ENCODE measurements around the gene HTATSF1.

HTATSF1 gene

DNA sequence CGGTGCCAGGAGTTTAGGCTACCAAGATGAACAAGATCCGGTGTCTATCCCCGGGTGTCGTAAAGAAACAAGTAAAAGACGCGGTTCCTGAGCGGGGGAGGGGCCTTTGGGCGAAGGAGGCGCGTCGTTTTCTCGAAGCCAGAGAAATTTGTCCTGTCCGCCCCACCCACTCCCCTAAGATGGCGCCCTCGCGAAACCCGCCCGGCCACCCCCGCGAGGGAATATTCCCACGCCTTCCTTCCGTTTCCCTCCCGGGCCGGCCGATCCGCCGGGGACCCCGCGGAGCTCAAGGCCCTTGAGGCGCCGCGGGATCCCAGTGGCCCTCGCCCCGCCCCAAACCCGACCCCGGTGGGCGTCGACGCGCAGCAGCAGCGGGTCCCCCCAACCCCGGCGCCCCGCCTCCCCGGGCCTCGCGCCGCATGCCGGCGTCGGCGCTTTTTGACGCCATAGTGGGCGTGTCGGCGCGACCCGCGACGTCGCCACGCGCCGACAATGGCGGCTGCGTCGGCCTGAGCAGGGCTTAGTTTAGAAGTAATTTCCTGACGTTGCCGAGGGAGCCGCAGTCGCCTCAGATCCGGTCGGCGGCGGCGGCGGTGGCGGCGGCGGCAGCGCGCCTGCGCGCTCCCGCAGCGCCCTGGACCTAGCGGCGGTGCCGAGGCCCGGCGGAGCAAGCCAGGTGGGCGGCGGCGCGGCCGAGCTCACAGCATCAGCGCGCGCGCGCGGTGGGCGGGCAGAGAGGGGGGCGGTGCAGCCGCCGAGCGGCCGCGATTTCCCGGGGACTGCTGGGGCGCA is 432 bp upstream of the HTATSF1 start:
- DNase-seq = peak; percentile 86

DNA sequence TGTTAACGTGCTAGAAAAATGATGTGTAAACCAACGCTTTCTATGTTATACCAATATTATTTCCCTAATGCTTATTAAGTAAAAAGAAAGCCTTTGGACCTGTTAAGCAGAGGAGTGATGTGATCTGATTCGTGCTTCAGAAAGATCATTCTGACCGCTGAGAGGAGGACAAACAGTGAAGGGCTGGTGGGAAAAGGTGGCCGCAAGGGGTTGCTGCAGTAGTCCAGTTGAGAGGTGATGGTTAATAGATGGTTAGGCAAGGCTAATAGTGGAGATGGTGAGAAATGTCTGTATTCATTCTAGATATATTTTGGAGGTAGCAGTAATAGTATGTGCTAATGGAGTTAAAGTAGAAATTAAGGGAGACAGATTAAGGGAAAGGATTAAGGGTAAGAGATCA is 21.7 kb downstream of the HTATSF1 start:
- no peak for DNase-seq

DNA sequence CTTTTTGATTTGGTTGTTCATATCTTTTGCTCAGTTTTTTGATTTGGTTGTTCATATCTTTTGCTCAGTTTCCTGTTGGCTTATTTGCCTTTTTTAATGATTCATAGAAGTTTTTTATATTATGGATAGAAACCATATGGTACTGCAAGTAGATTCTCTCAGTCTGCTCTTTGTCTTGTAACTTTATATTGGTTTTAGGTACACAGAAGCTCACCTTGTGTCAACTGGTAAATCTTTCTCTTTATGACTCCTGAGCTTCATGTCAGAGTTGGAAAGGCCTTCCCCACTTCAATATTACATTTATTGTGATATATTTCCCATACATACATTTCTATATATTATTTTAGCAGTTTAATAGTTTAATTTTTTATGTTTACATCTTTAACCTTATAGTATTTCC is 26.4 kb downstream of the HTATSF1 start:
- DNase-seq = no peak

DNA sequence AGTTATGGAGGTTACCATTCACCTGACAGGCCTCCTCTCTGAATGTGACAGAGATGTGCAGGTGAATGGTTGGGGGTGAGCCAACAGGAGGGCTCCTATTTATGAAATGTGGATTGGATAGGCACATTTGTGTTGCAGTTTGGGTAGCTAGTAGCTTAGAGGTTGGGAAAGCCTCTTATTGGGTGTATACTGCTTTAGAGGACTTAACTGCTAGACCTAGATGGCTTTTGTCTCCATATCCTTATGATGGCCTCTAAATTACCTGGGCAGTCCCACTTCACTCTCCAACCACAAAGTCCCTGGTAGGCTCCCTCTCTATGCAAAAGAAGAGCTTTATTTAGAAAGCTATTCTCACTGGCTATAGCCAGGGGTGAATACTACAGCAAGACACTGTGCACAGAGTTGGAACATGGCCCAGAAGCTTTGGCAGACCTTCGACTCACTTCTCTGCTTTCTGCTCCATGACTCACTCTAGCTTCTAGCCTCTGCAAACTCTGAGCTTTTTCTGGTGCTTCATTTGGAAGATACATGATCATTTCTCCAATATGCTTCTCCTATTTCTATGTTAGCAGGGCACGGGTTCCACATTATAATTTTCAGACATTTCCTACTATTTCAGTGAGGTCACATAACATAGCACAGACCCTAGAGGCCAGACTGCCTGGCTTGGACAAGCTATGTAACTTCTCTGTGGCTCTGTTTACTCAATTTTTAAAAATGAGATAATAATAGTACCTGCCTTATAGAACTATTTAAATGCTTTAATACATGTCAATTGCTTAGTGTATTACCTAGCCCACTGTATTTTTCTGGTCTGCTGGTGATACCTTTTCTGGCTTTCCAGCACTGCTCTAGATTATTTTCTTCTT is 28.6 kb downstream of the HTATSF1 start:
- DNase-seq = peak; percentile 85

DNA sequence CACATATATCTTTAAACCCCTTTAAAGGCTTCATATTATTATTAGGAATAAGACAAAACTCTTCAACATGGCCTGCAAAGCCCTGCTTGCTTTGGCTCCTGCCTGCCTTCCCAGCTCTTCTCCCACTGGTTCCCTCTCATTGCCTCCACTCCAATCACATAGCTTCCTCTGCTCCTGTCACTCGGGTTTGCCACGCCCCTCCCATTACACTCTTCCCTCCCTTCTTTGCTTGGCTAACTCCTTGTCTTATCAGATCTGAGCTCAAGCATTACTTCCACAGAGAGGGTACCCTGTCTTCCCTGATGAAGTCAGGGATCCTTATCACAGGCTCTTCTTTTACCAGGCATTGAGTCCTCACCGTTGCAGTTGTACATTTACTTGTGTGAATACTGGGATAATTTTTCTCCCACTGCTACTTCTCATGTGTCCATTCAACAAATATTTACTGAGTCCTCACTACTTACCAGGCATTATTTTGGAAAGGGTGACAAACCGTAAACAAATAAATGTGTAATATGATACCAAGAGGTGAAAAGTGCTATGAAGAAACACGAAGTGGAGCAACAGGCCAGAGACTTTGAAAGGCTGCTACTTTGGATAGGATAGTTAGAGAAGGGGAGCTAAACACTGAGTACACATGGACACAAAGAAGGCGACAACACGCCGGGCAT is 31.4 kb downstream of the HTATSF1 start:
- DNase-seq = no peak

DNA sequence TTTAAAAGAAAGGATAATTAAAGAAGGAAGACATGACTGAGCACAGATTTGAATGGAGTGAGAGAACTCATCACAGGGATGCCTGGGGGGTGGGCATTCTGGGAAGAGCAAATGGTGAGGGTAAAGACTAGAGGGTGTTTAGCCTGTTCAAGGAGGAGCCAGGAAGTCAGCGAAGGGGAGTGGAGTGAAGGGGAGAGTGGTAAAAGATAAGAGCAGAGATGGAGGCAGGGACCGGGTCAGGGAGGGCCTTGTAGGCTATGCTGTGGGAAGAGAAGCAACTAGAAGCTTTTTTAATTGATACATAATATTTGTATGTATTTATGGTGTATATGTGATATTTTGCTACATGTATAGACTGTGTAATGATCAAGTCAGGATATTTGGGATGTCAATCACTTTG is 32.4 kb downstream of the HTATSF1 start:
- DNase-seq = no peak

DNA sequence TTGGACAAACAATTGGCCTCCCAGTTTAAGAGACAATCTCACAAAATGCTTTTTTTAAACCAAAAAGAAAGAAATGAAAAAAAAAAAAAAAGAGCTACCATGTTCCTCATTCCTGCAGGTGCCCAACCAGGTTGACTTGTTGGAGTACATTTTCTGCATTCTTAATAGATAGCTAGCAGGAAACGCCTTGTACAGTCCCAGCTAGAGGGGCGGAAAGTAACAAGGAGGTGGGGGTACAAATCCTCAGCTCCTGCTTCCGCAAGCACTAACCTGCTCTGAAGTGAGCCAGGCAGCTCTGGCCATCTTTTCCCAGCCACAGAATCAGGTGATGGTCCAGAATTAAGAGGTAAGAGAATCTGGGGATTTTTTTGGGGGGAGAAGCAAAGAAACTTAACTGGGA is 34.6 kb downstream of the HTATSF1 start, which contains the start of gene VGLL1:
Gene VGLL1, plus strand, starts transcription at position 265 of the 400 bp plus-strand sequence. CDS start 3,806 bp downstream, outside the sequence.
- no peak for DNase-seq

DNA sequence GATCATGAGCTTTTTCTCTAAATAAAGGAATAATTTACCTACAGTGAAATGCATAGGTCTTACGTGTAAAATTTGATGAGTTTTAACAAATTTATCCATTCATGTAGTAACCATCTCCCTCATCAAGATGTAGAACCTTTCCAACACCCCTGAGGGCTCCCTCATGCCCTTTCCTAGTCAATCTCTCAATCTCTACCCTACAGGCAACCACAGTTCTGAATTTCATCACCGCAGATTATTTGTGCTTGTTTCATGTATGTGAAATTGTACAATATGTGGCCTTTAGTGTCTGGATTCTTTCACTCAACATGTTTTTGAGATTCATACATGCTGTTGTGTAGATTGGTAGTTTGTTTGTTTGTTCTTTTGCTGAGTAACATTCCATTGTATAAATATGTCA is 36.7 kb downstream of the HTATSF1 start:
- DNase-seq = no peak

DNA sequence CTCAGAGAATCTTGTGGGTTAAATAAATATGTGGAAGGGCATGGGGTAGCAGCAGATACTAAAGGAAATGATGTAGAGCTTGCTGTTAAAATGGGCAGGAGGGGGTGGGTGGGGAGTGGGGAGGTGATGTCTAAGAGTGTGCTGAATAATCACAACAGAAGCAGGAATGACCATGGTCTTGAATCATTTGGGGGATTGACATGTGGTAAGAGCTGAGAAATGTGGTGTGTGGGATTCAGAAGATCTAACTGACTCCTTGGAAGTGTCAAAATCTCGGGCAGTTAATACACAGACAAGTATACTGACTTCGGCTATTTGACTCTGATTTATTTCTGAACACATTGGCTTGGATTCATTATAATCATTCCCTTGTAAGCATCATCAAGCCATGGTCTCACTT is 41.4 kb downstream of the HTATSF1 start:
- DNase-seq = no peak

DNA sequence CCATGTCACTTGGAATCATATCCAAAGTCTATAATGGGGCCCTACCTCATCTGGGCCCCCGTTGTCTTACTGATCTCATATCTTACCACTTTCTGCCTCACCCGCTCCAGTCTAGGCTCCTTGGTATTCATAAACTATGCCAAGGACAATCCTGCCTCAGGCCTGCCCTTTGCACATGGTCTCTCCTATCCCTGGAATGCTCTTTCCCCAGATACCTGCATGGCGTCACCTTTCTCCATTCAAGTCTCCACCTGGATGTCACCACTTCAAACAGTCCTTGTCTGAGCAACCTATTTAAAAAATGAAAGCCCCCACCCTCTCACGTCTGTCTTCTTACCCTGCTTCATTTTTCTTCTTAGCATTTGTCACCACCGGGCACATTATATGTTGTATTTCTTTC is 42.8 kb downstream of the HTATSF1 start:
- no peak for DNase-seq

DNA sequence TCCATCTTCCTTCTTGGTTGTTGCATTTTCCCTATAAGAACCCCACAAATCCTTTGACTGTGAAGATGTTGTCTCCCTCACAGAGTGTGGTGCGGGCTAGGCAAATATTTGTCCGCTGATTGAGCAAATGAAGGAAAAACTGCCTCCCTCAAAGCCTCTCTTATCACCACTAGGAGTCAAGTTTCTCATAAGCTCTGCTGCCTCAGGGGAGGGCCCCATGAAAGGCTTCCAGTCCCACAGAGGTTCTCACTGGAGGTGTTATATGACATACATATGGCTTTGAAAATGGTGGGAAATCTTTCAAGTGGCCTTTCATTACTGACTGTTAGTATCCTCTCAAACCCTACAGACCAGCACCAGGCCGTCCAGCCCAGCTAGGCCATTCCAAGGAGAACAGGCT is 43.9 kb downstream of the HTATSF1 start:
- DNase-seq = no peak

DNA sequence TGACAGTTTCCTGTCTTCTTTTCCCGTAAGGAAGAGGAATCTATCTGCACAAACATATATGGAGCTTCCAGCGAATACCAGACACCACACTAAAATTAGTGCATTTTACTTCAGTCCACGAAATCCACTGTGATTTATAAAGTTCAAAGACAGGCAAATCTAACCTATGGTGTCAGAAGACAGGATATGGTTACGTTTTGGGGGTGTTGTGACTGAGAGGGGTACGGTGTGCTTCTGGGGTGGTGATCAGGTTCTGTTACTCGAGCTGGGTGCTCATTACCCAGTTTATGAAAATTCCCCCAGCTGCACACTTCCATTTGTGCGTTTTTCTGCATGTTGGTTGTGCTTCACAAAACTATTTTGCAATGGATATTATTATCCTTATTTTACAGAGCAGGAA is 44.9 kb downstream of the HTATSF1 start:
- DNase-seq = no peak

DNA sequence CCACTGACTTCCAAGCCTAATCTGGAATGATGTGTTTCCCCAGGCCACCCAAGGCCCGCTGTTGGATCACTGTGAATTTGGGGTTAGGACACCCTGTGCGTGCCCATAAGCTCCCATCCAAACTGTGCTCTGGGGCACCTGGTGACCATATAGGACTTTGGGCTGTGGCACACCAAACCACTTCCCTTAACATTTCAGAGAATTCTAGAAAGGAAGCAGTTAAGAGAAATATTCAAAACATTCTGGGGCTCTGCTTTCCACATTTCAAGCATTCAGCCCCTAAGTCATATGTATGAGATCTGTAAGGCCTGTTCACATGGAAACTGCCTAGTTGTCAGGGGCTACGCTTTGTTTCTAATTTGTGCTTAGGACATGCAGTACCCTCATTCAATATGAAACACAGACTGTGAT is 49.0 kb downstream of the HTATSF1 start:
- no peak for DNase-seq

DNA sequence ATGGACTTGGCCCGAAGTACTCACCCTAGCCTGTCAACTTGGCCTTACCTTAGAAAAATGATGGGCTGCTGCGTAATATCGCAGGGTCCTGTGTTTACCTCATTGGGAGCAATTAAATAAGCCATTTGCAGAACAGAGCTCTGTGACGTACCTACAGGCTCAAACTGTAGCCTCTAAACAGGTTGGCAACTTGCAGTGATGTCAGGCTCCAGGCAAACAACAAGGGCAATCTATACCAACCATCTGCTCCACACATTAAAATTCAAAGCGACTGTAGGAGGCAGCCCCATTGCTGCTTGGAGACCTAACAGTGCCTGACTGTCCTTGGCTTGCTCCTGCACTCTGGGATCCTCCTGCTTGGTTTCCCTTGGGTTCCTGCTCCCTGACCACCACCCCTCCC is 51.8 kb downstream of the HTATSF1 start:
- DNase-seq = no peak

DNA sequence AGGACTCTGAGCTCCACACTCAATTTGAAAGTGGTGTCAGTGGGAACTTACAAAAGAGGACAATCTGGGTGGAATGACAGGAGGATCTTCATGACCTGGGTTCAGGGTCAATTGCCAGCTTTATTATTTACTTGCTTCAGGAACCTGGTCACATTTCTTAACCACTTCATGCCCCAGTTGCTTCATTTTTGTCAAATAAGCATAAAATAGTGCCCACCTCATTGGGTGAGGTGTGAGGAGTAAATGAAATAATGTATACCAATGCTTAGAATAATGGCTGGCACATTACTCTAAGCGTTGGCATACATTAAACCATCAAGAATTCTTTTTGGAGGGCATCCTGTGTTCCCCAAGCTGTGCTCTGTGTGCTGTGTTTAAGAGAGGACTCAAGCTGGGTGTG is 54.0 kb downstream of the HTATSF1 start:
- no peak for DNase-seq

DNA sequence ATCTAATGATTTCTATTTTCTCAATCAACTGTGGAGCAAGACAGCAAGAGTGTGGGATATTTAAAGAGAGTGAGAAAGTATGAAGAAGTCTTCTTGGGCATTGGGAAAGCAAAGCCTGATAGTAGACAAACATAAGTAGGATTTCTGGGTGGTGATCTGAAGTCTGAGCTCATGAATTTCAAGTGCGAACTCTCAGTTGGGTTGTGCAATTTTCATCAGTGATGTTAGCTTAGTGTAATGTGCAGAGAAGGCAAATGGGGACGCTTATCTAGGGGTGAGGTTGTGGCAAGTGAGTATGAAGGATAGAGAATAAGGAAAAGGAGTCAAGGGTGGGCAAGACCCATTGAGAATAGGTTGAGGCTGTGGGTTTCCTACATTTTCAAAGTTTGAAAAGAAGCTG is 58.3 kb downstream of the HTATSF1 start:
- DNase-seq = no peak
